Ovary (tissue), 9 donors: Measurements from ENCODE around the gene ZNF827. TPM values are rescaled to one million over a fixed set of nuclear protein-coding genes. Genes with fewer than 3 reads are reported as not detected.

Experiments used
- DNase-seq, 5 donors: peaks; one replicate each; pipeline ENCODE4 v3.0.0-alpha.2; 2019 to 2020
- H3K27ac ChIP-seq, 2 donors: fragments of 200-600 bp; one replicate each; pipeline versions ENCODE4 v1.5.1 to v1.8.0; 2019 to 2022
- H3K27me3 ChIP-seq: fragments of 200-600 bp; one replicate; pipeline ENCODE4 v1.8.0; 2022
- H3K36me3 ChIP-seq: fragments of 200-600 bp; sonication (generic); one replicate; pipeline ENCODE4 v1.5.1; 2019
- H3K4me1 ChIP-seq: one replicate; pipeline ENCODE4 v1.8.1; 2013; ENCODE audit warnings: mild to moderate bottlenecking, moderate library complexity; ENCODE audit not compliant: insufficient read depth
- H3K4me3 ChIP-seq: fragments of 200-600 bp; sonication (generic); one replicate; pipeline ENCODE4 v1.5.1; 2017
- H3K9me3 ChIP-seq, 2 donors: fragments of 200-600 bp in 1 of 2; sonication (generic) in 1 of 2; one replicate each; pipeline versions ENCODE4 v1.5.1 to v1.8.1; 2013 to 2019; ENCODE audit warnings: mild to moderate bottlenecking in 1 of 2, moderate library complexity in 1 of 2
- CTCF ChIP-seq, 3 donors: fragments of 450-650 bp in 2 of 3; fragments of 200-600 bp in 1 of 3; IDR thresholded peaks; one replicate each; pipeline versions ENCODE4 v1.5.1 to v1.8.0; 2016 to 2022; ENCODE audit warnings: antibody characterized with exemption in 3 of 3, mild to moderate bottlenecking in 1 of 3
- EP300 ChIP-seq: sonication (generic); formaldehyde crosslinking; IDR thresholded peaks from one replicate; pipeline ENCODE4 v1.6.1; 2017; ENCODE audit warnings: antibody characterized with exemption
- POLR2A ChIP-seq: fragments of 450-650 bp; IDR thresholded peaks from one replicate; pipeline ENCODE4 v1.6.1; 2017; ENCODE audit warnings: antibody characterized with exemption, mild to moderate bottlenecking, moderate library complexity
- WGBS, 3 donors: extraction: QIAGEN DNeasy Blood & Tissue Kit in 1 of 3; methylation state at CpG; one replicate each; pipeline versions ENCODE4 v1.1.5 to v1.1.7; 2013 to 2017; 5-methylcytosine and 5-hydroxymethylcytosine counted together
- intact Hi-C, 4 donors: fragments of 100-400 bp; cut with DNase I; formaldehyde crosslinking; loops; one replicate each; pipeline versions ENCODE4 v1.11.0 to v1.15.1; 2022 to 2023
- polyA plus RNA-seq, 2 donors: library from polyadenylated mRNA; stranded (reverse); fragments of 200-250 nt in 1 of 2; fragments of 350-450 nt in 1 of 2; fragmentation: Illumina TruSeq in 1 of 2; extraction: RNeasy Lipid Tissue Mini Kit (QIAGEN cat#74804) in 1 of 2; gene quantifications; one replicate each; pipeline ENCODE4 v1.2.3, GENCODE V29; 2013 to 2014
- total RNA-seq, 7 donors: library from RNA; depleted of rRNA in 2 of 7; stranded (reverse); fragments of >200 nt in 2 of 7; fragmentation: NEBNext Ultra II Directional in 3 of 7; extraction: Animal tissue kit (Norgen Biotek cat#: 25700) in 3 of 7; gene quantifications; one replicate each; pipeline versions ENCODE4 v1.1.0 to v1.2.4, GENCODE V29; 2016 to 2023
- donor health status: DM: no; HTN: no; CAD: no; lungs with moderate emphysema.
- donor health status: DM: no; HTN: no; CAD: no.
- donor health status: Bipolar disorder and iron deficiency.
- donor health status: DM: yes; HTN: yes; CAD: no.
- donor health status: DM: no; HTN: no; CAD: no.
- donor health status: DM: yes; HTN: yes; CAD: no.

ZNF827 gene
- total and polyA plus RNA-seq, 9 donors, result 7.8 to 36.0 (median 20.0) TPM

GRCh38 chr4:145860446-145860845 is 78.2 kb downstream of the ZNF827 start:
- intact Hi-C loops, result no loop called here
- TF ChIP-seq CTCF (IDR thresholded peaks at IDR 0.05) (no peak), POLR2A (no peak), EP300 (no peak)
- no peak overlapping the region for H3K27ac ChIP-seq
- H3K9me3 ChIP-seq, result no peaks in the 10 kb centered on the region
- no peak for DNase-seq
- WGBS, 3 donors, result 56 to 79% (median 72%) methylated on average over 5 of the region's 5 CpGs
- H3K4me3 ChIP-seq, result no peak overlapping the region
- no peaks in the 10 kb centered on the region for H3K27me3 ChIP-seq
- H3K36me3 ChIP-seq, result no peaks in the 10 kb centered on the region
- H3K4me1 ChIP-seq, result peaks cover 2% of the 10 kb centered on the region

GRCh38 chr4:145859926-145860325 is 78.7 kb downstream of the ZNF827 start:
- Histone ChIP-seq H3K4me3 (no peak overlapping the region), H3K27ac (no peak overlapping the region), H3K27me3 (no peaks in the 10 kb centered on the region), H3K9me3 (no peaks in the 10 kb centered on the region), H3K36me3 (no peaks in the 10 kb centered on the region), H3K4me1 (no peaks in the 10 kb centered on the region)
- TF ChIP-seq CTCF (IDR thresholded peaks at IDR 0.05), result no peak
- TF ChIP-seq EP300, result no peak
- no peak for TF ChIP-seq POLR2A
- intact Hi-C loops, result no loop called here
- DNase-seq, result no peak
- whole genome bisulfite sequencing, 3 donors, result 59 to 68% (median 65%) methylated on average over 3 of the region's 3 CpGs

- H3K36me3 ChIP-seq, result no peaks in the 10 kb centered on the region
- no peaks in the 10 kb centered on the region for H3K4me1 ChIP-seq
- no peak for DNase-seq
- H3K9me3 ChIP-seq, result no peaks in the 10 kb centered on the region
- WGBS, 3 donors, result 72 to 77% (median 76%) methylated on average over 8 of the region's 8 CpGs
- H3K4me3 ChIP-seq, result no peak overlapping the region
- TF ChIP-seq POLR2A (no peak), CTCF (IDR thresholded peaks at IDR 0.05) (no peak), EP300 (no peak)
- H3K27me3 ChIP-seq, result no peaks in the 10 kb centered on the region
- intact Hi-C loops, result no loop called here
- no peak overlapping the region for H3K27ac ChIP-seq
These were observed 79.2 kb downstream of the ZNF827 start for GRCh38 chr4:145859426-145859825.

GRCh38 chr4:145852256-145852839 is 86.3 kb downstream of the ZNF827 start:
- peaks cover 8% of the 10 kb centered on the region for H3K4me1 ChIP-seq
- H3K4me3 ChIP-seq, result no peak overlapping the region
- TF ChIP-seq EP300 (no peak), CTCF (IDR thresholded peaks at IDR 0.05) (no peak), POLR2A (no peak)
- H3K9me3 ChIP-seq, result no peaks in the 10 kb centered on the region
- intact Hi-C loops, result no loop called here
- WGBS, 3 donors, result 27 to 44% (median 38%) methylated on average over 3 of the region's 3 CpGs
- DNase-seq, result no peak
- H3K27ac ChIP-seq, result no peak overlapping the region
- no peaks in the 10 kb centered on the region for H3K36me3 ChIP-seq
- no peaks in the 10 kb centered on the region for H3K27me3 ChIP-seq
